ENCODE results near the gene SPTBN1.

DNA sequence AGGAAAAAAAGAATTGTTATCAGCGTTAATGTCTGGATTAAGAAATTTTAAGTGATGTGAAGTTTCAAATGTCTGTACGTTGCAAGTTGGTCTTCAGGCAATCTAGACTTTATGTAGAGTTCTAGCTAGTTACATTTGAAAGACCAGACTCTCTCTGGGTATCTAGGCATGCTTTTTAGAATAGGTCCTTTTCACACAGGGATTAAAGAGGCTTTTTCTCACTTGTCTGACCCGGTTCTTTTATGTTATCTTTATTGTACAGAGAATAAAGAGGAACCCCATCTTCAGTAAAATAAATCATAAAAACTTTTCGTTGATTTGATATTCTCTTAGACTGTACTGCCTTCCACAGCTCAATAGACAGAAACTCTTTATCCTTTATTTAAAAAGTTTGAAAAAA, 258.9 kb downstream of the SPTBN1 start:
- TF ChIP-seq EZH2phosphoT487 (IDR thresholded peaks at IDR 0.05; ENCODE audit: insufficient read depth, low read depth) (no peak), EZH2 (IDR thresholded peaks at IDR 0.05; ENCODE audit: insufficient read depth, poor library complexity, severe bottlenecking) (no peak)

Data from GM23248 (cell line).